Psoas muscle (tissue), 8 donors: Measurements from ENCODE around the gene RMC1. TPM values are rescaled to one million over a fixed set of nuclear protein-coding genes. Genes with fewer than 3 reads are reported as not detected.

Experiments used
- ATAC-seq, 4 donors: fragments of 200-7000 bp; cut with Tn5 transposase; one replicate each; pipeline ENCODE4 v1.9.1; 2020; ENCODE audit warnings: moderate library complexity in 3 of 4, mild to moderate bottlenecking in 2 of 4
- DNase-seq, 2 donors: peaks; one replicate each; pipeline ENCODE4 v3.0.0-alpha.2; 2020
- H3K27ac ChIP-seq: fragments of 200-600 bp; one replicate; pipeline ENCODE4 v1.8.0; 2022
- H3K27me3 ChIP-seq, 3 donors: fragments of 200-600 bp in 1 of 3; one replicate each; pipeline versions ENCODE4 v1.6.1 to v1.8.0; 2013 to 2022; ENCODE audit warnings: low read length in 2 of 3, mild to moderate bottlenecking in 2 of 3, moderate library complexity in 1 of 3; ENCODE audit not compliant: insufficient read depth in 3 of 3
- H3K36me3 ChIP-seq, 2 donors: fragments of 200-600 bp in 1 of 2; one replicate each; pipeline versions ENCODE4 v1.6.1 to v1.8.0; 2013 to 2022; ENCODE audit warnings: low read depth in 1 of 2, mild to moderate bottlenecking in 1 of 2, moderate library complexity in 1 of 2; ENCODE audit not compliant: insufficient read depth in 1 of 2
- H3K4me1 ChIP-seq: fragments of 200-600 bp; one replicate; pipeline ENCODE4 v1.8.0; 2022
- H3K4me3 ChIP-seq: fragments of 200-600 bp; one replicate; pipeline ENCODE4 v1.8.0; 2022; ENCODE audit warnings: mild to moderate bottlenecking
- H3K9me3 ChIP-seq: fragments of 200-600 bp; one replicate; pipeline ENCODE4 v1.8.0; 2022
- WGBS, 3 donors: extraction: QIAGEN DNeasy Blood & Tissue Kit; methylation state at CpG; one replicate each; pipeline versions ENCODE4 v1.1.6 to v1.1.7; 2013; 5-methylcytosine and 5-hydroxymethylcytosine counted together
- intact Hi-C, 2 donors: fragments of 100-400 bp; cut with DNase I; formaldehyde crosslinking; loops; one replicate each; pipeline versions ENCODE4 v1.11.0 to v1.14.2; 2022
- polyA plus RNA-seq, 3 donors: library from polyadenylated mRNA; stranded (reverse); fragments of 200-250 nt; gene quantifications; one replicate each; pipeline ENCODE4 v1.2.3, GENCODE V29; 2013
- total RNA-seq, 4 donors: library from RNA; stranded (reverse); fragmentation: NEBNext Ultra II Directional in 2 of 4; extraction: Animal tissue kit (Norgen Biotek cat#: 25700) in 2 of 4; gene quantifications; one replicate each; pipeline versions ENCODE4 v1.2.1 to v1.2.4, GENCODE V29; 2021 to 2023
- TF ChIP-seq, protein P1 (sequence below): fragments of 200-600 bp; IDR thresholded peaks from one replicate; pipeline ENCODE4 v1.8.0; 2022; ENCODE audit warnings: antibody characterized with exemption
- donor health status: healthy with polysubstance abuse.
- donor health status: DM: no; HTN: no; CAD: no; lungs with moderate emphysema.
- donor health status: Bipolar disorder and iron deficiency.
- donor health status: healthy.
- donor health status: DM: yes; HTN: yes; CAD: no.
- donor health status: DM: no; HTN: no; CAD: no.
- donor health status: DM: no; HTN: no; CAD: no.
- donor health status: DM: yes; HTN: yes; CAD: no.

The RMC1 gene
- total and polyA plus RNA-seq, 7 donors, result 13.8 to 33.9 (median 19.3) TPM

DNA sequence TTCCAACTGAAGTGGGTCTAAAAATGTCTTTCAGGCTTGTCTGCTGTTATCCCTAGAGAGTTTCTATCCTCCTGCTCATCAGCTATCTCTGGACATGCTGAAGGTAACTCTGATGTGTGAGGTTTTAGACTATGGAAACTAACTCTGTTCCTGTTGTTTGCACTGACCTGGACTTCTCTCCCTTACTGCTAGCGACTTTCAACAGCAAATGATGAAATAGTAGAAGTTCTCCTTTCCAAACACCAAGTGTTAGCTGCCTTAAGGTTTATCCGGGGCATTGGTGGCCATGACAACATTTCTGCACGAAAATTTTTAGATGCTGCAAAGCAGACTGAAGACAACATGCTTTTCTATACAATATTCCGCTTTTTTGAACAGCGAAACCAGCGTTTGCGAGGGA is 26.9 kb downstream of the RMC1 start:
- Histone ChIP-seq H3K4me3 (no peak overlapping the region), H3K4me1 (no peaks in the 10 kb centered on the region), H3K27ac (no peak overlapping the region), H3K27me3 (no peaks in the 10 kb centered on the region), H3K9me3 (no peaks in the 10 kb centered on the region), H3K36me3 (peaks cover 18 to 100% of the 10 kb centered on the region in 2 donors)
- intact Hi-C loops, result loop anchor here in 1 of 2 donors (5.0 kb wide), 1 partner anchor 47 kb away; no protein-coding TSS in a partner anchor
- 88 to 91% (median 90%) methylated on average over 7 of the region's 7 CpGs for WGBS, 3 donors
- no peak for DNase-seq
- TF ChIP-seq, protein P1, sequence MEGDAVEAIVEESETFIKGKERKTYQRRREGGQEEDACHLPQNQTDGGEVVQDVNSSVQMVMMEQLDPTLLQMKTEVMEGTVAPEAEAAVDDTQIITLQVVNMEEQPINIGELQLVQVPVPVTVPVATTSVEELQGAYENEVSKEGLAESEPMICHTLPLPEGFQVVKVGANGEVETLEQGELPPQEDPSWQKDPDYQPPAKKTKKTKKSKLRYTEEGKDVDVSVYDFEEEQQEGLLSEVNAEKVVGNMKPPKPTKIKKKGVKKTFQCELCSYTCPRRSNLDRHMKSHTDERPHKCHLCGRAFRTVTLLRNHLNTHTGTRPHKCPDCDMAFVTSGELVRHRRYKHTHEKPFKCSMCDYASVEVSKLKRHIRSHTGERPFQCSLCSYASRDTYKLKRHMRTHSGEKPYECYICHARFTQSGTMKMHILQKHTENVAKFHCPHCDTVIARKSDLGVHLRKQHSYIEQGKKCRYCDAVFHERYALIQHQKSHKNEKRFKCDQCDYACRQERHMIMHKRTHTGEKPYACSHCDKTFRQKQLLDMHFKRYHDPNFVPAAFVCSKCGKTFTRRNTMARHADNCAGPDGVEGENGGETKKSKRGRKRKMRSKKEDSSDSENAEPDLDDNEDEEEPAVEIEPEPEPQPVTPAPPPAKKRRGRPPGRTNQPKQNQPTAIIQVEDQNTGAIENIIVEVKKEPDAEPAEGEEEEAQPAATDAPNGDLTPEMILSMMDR, result no peak
- no peak for ATAC-seq

DNA sequence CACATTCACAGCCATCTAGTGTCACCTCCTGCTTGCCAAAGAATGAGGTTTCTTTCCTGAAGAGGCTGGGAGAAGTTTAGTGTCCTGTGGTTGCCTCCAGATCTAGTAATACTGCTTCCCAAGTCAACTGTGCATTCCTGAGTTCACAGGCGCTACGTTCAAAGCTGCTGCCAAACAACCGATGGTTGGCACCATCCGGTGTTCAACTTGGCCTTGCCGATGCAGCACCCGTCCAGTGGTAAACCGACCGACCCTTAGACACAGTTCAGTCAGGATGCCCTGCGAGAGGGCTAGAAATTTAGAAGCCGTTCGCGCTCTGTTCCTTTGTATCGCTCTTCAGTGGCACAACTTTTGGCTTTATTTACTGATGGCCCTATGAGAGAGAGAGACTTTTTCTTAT is 28.6 kb downstream of the RMC1 start:
- H3K9me3 ChIP-seq, result no peaks in the 10 kb centered on the region
- TF ChIP-seq, protein P1, result no peak
- no peaks in the 10 kb centered on the region for H3K4me1 ChIP-seq
- H3K4me3 ChIP-seq, result no peak overlapping the region
- H3K27ac ChIP-seq, result no peak overlapping the region
- DNase-seq (no peak), ATAC-seq (peak in 2 of 4 donors; percentile 22 to 32)
- no peaks in the 10 kb centered on the region for H3K27me3 ChIP-seq
- 57 to 79% (median 71%) methylated on average over 13 of the region's 13 CpGs for WGBS, 3 donors
- peaks cover 15 to 100% of the 10 kb centered on the region in 2 donors for H3K36me3 ChIP-seq
- intact Hi-C loops, result loop anchor here in 1 of 2 donors (5.0 kb wide), 1 partner anchor 45 kb away; no protein-coding TSS in a partner anchor

DNA sequence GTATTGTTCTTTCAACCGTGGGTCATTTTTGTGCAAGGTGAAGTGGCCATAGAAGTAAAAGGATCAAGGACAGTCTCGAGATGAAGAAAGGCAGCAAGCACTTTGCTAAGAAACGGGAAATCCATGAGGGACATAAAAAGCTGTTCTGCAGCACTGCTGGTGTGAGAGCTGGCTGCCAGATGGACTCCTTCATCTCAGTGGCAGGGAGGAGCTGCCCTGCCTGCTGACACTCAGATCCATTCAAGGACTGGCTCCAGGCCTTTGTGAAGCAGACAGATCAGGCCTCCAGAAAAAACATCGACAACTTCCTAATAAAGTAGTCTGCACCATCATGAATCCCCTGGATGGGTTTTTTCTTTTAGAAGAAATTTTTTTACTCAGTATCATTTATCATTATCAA is 29.5 kb downstream of the RMC1 start:
- ATAC-seq (no peak), DNase-seq (no peak)
- TF ChIP-seq, protein P1, result no peak
- no peak overlapping the region for H3K4me3 ChIP-seq
- no peaks in the 10 kb centered on the region for H3K4me1 ChIP-seq
- WGBS, 3 donors, result 70 to 77% (median 71%) methylated on average over 4 of the region's 4 CpGs
- H3K27me3 ChIP-seq, result no peaks in the 10 kb centered on the region
- intact Hi-C loops, result loop anchor here in 1 of 2 donors (5.0 kb wide), 1 partner anchor 44 kb away; no protein-coding TSS in a partner anchor
- H3K36me3 ChIP-seq, result peaks cover 14 to 100% of the 10 kb centered on the region in 2 donors
- H3K9me3 ChIP-seq, result no peaks in the 10 kb centered on the region
- H3K27ac ChIP-seq, result no peak overlapping the region

DNA sequence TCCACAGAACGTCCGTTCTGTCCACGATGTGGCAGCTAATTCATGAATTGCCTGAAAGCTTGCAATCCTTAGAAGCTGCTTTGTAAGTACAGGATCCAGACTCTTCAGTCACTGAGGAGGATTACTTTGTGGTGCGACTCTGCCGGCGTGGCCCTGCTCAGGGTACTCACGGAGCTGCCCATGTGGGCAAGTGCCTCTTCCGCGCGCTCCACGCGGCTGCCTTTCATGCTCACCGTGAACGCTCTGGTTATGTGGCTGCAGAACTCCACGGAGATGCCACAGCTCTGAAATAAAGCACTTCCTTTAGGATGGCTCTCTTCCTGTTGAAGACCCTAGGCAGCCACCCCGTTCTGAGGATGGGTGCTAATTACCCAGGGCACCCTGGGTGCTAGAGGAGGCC is 31.0 kb downstream of the RMC1 start:
- WGBS, 3 donors, result 94 to 97% (median 96%) methylated on average over 16 of the region's 16 CpGs
- H3K36me3 ChIP-seq, result peaks cover 19 to 100% of the 10 kb centered on the region in 2 donors
- DNase-seq (no peak), ATAC-seq (no peak)
- intact Hi-C loops, result loop anchor here in 1 of 2 donors (5.0 kb wide), 1 partner anchor 43 kb away; no protein-coding TSS in a partner anchor
- H3K4me3 ChIP-seq, result no peak overlapping the region
- H3K27ac ChIP-seq, result no peak overlapping the region
- no peaks in the 10 kb centered on the region for H3K9me3 ChIP-seq
- H3K4me1 ChIP-seq, result no peaks in the 10 kb centered on the region
- TF ChIP-seq, protein P1, result no peak
- no peaks in the 10 kb centered on the region for H3K27me3 ChIP-seq

DNA sequence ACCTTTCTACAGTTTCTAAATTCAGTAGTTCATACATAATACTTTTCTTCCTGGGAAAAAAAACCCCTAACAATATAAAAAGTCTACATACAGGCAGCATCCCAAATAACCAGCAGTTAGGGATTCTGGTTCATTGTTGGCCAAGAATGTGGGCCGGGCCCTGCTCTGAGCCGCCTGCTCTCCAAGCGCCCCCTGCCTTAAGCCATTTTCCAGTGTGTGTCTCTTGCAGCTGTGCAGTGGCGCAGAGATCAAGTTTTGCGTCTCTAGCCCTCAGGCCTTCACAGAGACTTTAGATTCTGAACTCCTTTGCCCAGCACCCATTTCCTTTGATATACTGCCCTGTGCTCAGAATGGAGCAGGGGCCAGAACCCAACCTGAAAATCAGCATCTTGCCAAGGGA is 32.9 kb downstream of the RMC1 start:
- TF ChIP-seq, protein P1, result no peak
- H3K4me3 ChIP-seq, result no peak overlapping the region
- H3K27me3 ChIP-seq, result no peaks in the 10 kb centered on the region
- DNase-seq (no peak), ATAC-seq (no peak)
- WGBS, 3 donors, result 77 to 87% (median 83%) methylated on average over 5 of the region's 5 CpGs
- no peaks in the 10 kb centered on the region for H3K9me3 ChIP-seq
- H3K4me1 ChIP-seq, result no peaks in the 10 kb centered on the region
- peaks cover 20 to 100% of the 10 kb centered on the region in 2 donors for H3K36me3 ChIP-seq
- intact Hi-C loops, result no loop called here
- no peak overlapping the region for H3K27ac ChIP-seq
